Activated CD4-positive, alpha-beta T cell treated with anti-CD3 and anti-CD28 coated beads for 36 hours (primary cell): ENCODE measurements around the gene SH3BP1. TPM values are rescaled to one million over a fixed set of nuclear protein-coding genes. Genes with fewer than 3 reads are reported as not detected.
A peak's percentile ranks its signal among the peaks of the same experiment; 100 is the strongest.

Source experiments
- ATAC-seq: fragments of 200-7000 bp; cut with Tn5 transposase; one replicate; pipeline ENCODE4 v1.10.0; 2021; ENCODE audit warnings: mild to moderate bottlenecking, moderate library complexity
- CTCF ChIA-PET: fragments of 350-600 bp; sonication (Branson Sonifier 250); formaldehyde crosslinking; loops from one replicate; lab custom pipeline; 2021; ENCODE audit warnings: antibody characterized with exemption; lab: Charles Lee
- POLR2A ChIA-PET: fragments of 350-600 bp; sonication (Branson Sonifier 250); formaldehyde crosslinking; loops from one replicate; lab custom pipeline; 2021; ENCODE audit warnings: antibody characterized with exemption, inconsistent platforms; lab: Charles Lee
- DNase-seq: peaks from one replicate; pipeline ENCODE4 v3.0.0-alpha.2; 2020
- H3K27ac Mint-ChIP-seq: one replicate; pipeline ENCODE4 v1.8.0; 2021; ENCODE audit warnings: mixed read lengths
- H3K27me3 Mint-ChIP-seq: one replicate; pipeline ENCODE4 v1.8.0; 2021; ENCODE audit warnings: mixed read lengths
- H3K36me3 Mint-ChIP-seq: one replicate; pipeline ENCODE4 v1.8.0; 2021; ENCODE audit warnings: low read depth, mixed read lengths
- H3K4me1 Mint-ChIP-seq: one replicate; pipeline ENCODE4 v1.8.0; 2021; ENCODE audit warnings: mixed read lengths
- H3K4me3 Mint-ChIP-seq: one replicate; pipeline ENCODE4 v1.8.0; 2021; ENCODE audit warnings: mild to moderate bottlenecking, moderate library complexity, mixed read lengths
- H3K9me3 Mint-ChIP-seq: one replicate; pipeline ENCODE4 v1.8.0; 2021; ENCODE audit warnings: low read depth, mixed read lengths
- intact Hi-C, 2 experiments: fragments of 100-400 bp; cut with DNase I in 1 of 2; cut with micrococcal nuclease in 1 of 2; formaldehyde crosslinking; loops; one replicate each; pipeline versions ENCODE4 v1.14.2 to v1.15.1; 2022 to 2024; cut with DNase I, micrococcal nuclease
- total RNA-seq, 2 experiments: library from RNA; stranded (reverse); gene quantifications; one replicate each; pipeline ENCODE4 v1.2.3, GENCODE V29; 2021

The SH3BP1 gene
- total RNA-seq, 2 experiments from 2014 or later: 86.5 to 98.2 TPM

- Mint-ChIP-seq H3K4me1 (peaks cover 53% of the 10 kb centered on the region), H3K27me3 (no peaks in the 10 kb centered on the region), H3K9me3 (no peaks in the 10 kb centered on the region), H3K27ac (peak overlapping the region; percentile 90), H3K36me3 (peaks cover 9% of the 10 kb centered on the region), H3K4me3 (peak overlapping the region; percentile 44)
- DNase-seq: peak; percentile 69
- intact Hi-C loops: loop anchor here in 1 of 2 experiments (1.0 kb wide), 1 partner anchor 24 kb away; the partner anchor contains the start of gene GGA1
- peak; percentile 7 for ATAC-seq
- CTCF ChIA-PET: interaction anchor here (0.6 to 5.5 kb wide), 15 partner anchors 8 to 392 kb away, joined by 3 to 66 read pairs (median 5); partner anchors contain the start of gene GGA1
- POLR2A ChIA-PET: interaction anchor here (0.9 to 1.8 kb wide), 5 partner anchors 10 to 42 kb away, joined by 3 to 7 read pairs (median 6); partner anchors contain the start of genes GGA1 and PDXP
These were observed 7.0 kb upstream of the SH3BP1 start for GRCh38 chr22:37632174-37633088.

GRCh38 chr22:37633089-37633624, 6.3 kb upstream of the SH3BP1 start:
- ChIA-PET POLR2A (interaction anchor here (0.7 to 1.8 kb wide), 7 partner anchors 9 to 891 kb away, joined by 3 to 7 read pairs (median 4); partner anchors contain the start of genes GGA1, LGALS1 and PDXP), CTCF (interaction anchor here (0.6 to 5.5 kb wide), 17 partner anchors 9 to 362 kb away, joined by 3 to 66 read pairs (median 4); partner anchors contain the start of genes GGA1 and LGALS1)
- intact Hi-C loops: loop anchor here in 1 of 2 experiments (1.0 kb wide), 1 partner anchor 25 kb away; the partner anchor contains the start of gene GGA1
- Mint-ChIP-seq H3K27me3 (no peaks in the 10 kb centered on the region), H3K4me1 (peaks cover 52% of the 10 kb centered on the region), H3K36me3 (peaks cover 9% of the 10 kb centered on the region), H3K27ac (peak overlapping the region; percentile 90), H3K9me3 (no peaks in the 10 kb centered on the region), H3K4me3 (peak overlapping the region; percentile 44)
- DNase-seq: peak; percentile 71
- ATAC-seq: peak; percentile 34

- Mint-ChIP-seq H3K36me3 (peaks cover 9% of the 10 kb centered on the region), H3K4me1 (peaks cover 56% of the 10 kb centered on the region), H3K27ac (peak overlapping the region; percentile 93), H3K27me3 (no peaks in the 10 kb centered on the region), H3K4me3 (peak overlapping the region; percentile 58), H3K9me3 (no peaks in the 10 kb centered on the region)
- DNase-seq: peak; percentile 86
- intact Hi-C loops: loop anchor here (1.0 to 2.0 kb wide), 2 partner anchors 25 to 26 kb away; partner anchors contain the start of gene GGA1 (in 2 of the 2)
- POLR2A ChIA-PET: interaction anchor here (0.7 to 1.8 kb wide), 5 partner anchors 24 to 890 kb away, joined by 3 to 7 read pairs (median 3); partner anchors contain the start of genes GGA1, LGALS1 and PDXP
- peak; percentile 70 for ATAC-seq
- CTCF ChIA-PET: interaction anchor here (0.6 to 5.5 kb wide), 20 partner anchors 7 to 361 kb away, joined by 3 to 66 read pairs (median 5); partner anchors contain the start of genes GGA1, LGALS1 and NOL12
These were observed 5.6 kb upstream of the SH3BP1 start for GRCh38 chr22:37633625-37634416.

GRCh38 chr22:37634417-37634924, 5.0 kb upstream of the SH3BP1 start:
- Mint-ChIP-seq H3K4me1 (peaks cover 59% of the 10 kb centered on the region), H3K9me3 (no peaks in the 10 kb centered on the region), H3K36me3 (peaks cover 9% of the 10 kb centered on the region), H3K27ac (peak overlapping the region; percentile 93), H3K27me3 (no peaks in the 10 kb centered on the region), H3K4me3 (peak overlapping the region; percentile 58)
- ATAC-seq (no peak), DNase-seq (peak; percentile 39)
- ChIA-PET POLR2A (interaction anchor here (1.4 to 1.8 kb wide), 3 partner anchors 24 to 51 kb away, joined by 3 to 7 read pairs (median 6); partner anchors contain the start of genes GGA1 and PDXP), CTCF (interaction anchor here (0.6 to 5.5 kb wide), 15 partner anchors 7 to 161 kb away, joined by 3 to 66 read pairs (median 6); partner anchors contain the start of genes GGA1, LGALS1, NOL12 and PDXP)
- intact Hi-C loops: loop anchor here in 1 of 2 experiments (2.0 kb wide), 1 partner anchor 26 kb away; the partner anchor contains the start of gene GGA1

- ATAC-seq: no peak
These were observed 4.3 kb upstream of the SH3BP1 start for GRCh38 chr22:37635157-37635556.

GRCh38 chr22:37636186-37636948, 3.1 kb upstream of the SH3BP1 start:
- Mint-ChIP-seq H3K36me3 (peaks cover 10% of the 10 kb centered on the region), H3K4me3 (no peak overlapping the region), H3K9me3 (no peaks in the 10 kb centered on the region), H3K27ac (peak overlapping the region; percentile 65), H3K27me3 (no peaks in the 10 kb centered on the region), H3K4me1 (peaks cover 65% of the 10 kb centered on the region)
- DNase-seq (peak; percentile 39), ATAC-seq (no peak)
- ChIA-PET CTCF (interaction anchor here (0.6 to 4.4 kb wide), 12 partner anchors 9 to 1481 kb away, joined by 3 to 23 read pairs (median 4); partner anchors contain the start of genes PDXP and POLR2F), POLR2A (interaction anchor here (0.6 to 1.8 kb wide), 3 partner anchors 9 to 227 kb away, joined by 8 to 10 read pairs (median 9); partner anchors contain the start of gene PDXP)
- intact Hi-C loops: loop anchor here in 1 of 2 experiments (5.0 kb wide), 1 partner anchor 171 kb away; the partner anchor contains the start of gene GCAT

More at GRCh38 chr22:37635157-37635556, 4.3 kb upstream of the SH3BP1 start:
- peak overlapping the region; percentile 93 for H3K27ac Mint-ChIP-seq
- H3K9me3 Mint-ChIP-seq: no peaks in the 10 kb centered on the region
- peaks cover 59% of the 10 kb centered on the region for H3K4me1 Mint-ChIP-seq
- no peaks in the 10 kb centered on the region for H3K27me3 Mint-ChIP-seq
- DNase-seq: no peak
- POLR2A ChIA-PET: no interaction called here
- peaks cover 9% of the 10 kb centered on the region for H3K36me3 Mint-ChIP-seq
- intact Hi-C loops: loop anchor here (2.0 to 5.0 kb wide), 2 partner anchors 26 to 172 kb away; partner anchors contain the start of genes GCAT (in 1 of the 2) and GGA1 (in 1 of the 2)
- CTCF ChIA-PET: interaction anchor here (0.6 to 5.5 kb wide), 9 partner anchors 8 to 388 kb away, joined by 3 to 66 read pairs (median 6); partner anchors contain the start of genes GGA1, LGALS1, NOL12 and PDXP
- peak overlapping the region; percentile 58 for H3K4me3 Mint-ChIP-seq

GRCh38 chr22:37636949-37637273, 2.6 kb upstream of the SH3BP1 start:
- ChIA-PET POLR2A (interaction anchor here (1.6 to 1.8 kb wide), 2 partner anchors 10 to 21 kb away, joined by 8 to 10 read pairs; partner anchors contain the start of gene PDXP), CTCF (interaction anchor here (0.6 to 4.4 kb wide), 14 partner anchors 10 to 1481 kb away, joined by 3 to 23 read pairs (median 4); partner anchors contain the start of genes PDXP and POLR2F)
- intact Hi-C loops: loop anchor here in 1 of 2 experiments (5.0 kb wide), 1 partner anchor 170 kb away; the partner anchor contains the start of gene GCAT
- H3K4me1 Mint-ChIP-seq: peaks cover 70% of the 10 kb centered on the region
- no peaks in the 10 kb centered on the region for H3K9me3 Mint-ChIP-seq
- H3K4me3 Mint-ChIP-seq: no peak overlapping the region
- ATAC-seq (no peak), DNase-seq (no peak)
- H3K36me3 Mint-ChIP-seq: peaks cover 14% of the 10 kb centered on the region
- H3K27ac Mint-ChIP-seq: peak overlapping the region; percentile 65
- no peaks in the 10 kb centered on the region for H3K27me3 Mint-ChIP-seq

GRCh38 chr22:37638391-37639069, 939 bp upstream of the SH3BP1 start:
- Mint-ChIP-seq H3K4me1 (peaks cover 76% of the 10 kb centered on the region), H3K36me3 (peaks cover 18% of the 10 kb centered on the region), H3K9me3 (no peaks in the 10 kb centered on the region), H3K4me3 (peak overlapping the region; percentile 88), H3K27ac (peak overlapping the region; percentile 66), H3K27me3 (no peaks in the 10 kb centered on the region)
- DNase-seq (peak; percentile 66), ATAC-seq (peak; percentile 26)
- intact Hi-C loops: loop anchor here in 1 of 2 experiments (1.0 to 5.0 kb wide), 6 partner anchors 20 to 169 kb away; partner anchors contain the start of genes GCAT, GGA1, NOL12 and PDXP
- POLR2A ChIA-PET: interaction anchor here (1.6 to 1.8 kb wide), 2 partner anchors 12 to 19 kb away, joined by 8 to 10 read pairs; partner anchors contain the start of gene PDXP
- CTCF ChIA-PET: interaction anchor here (0.6 to 4.4 kb wide), 12 partner anchors 11 to 225 kb away, joined by 3 to 23 read pairs (median 4); partner anchors contain the start of gene PDXP
